ENCODE measurements around the gene PCDHA3.
A peak's percentile ranks its signal among the peaks of the same experiment; 100 is the strongest.
"Not testable (repeated sequence)": the region's sequence is repeated elsewhere in the genome, so short reads cannot be mapped to it uniquely, and the experiment has no call there.

Gene PCDHA3

DNA sequence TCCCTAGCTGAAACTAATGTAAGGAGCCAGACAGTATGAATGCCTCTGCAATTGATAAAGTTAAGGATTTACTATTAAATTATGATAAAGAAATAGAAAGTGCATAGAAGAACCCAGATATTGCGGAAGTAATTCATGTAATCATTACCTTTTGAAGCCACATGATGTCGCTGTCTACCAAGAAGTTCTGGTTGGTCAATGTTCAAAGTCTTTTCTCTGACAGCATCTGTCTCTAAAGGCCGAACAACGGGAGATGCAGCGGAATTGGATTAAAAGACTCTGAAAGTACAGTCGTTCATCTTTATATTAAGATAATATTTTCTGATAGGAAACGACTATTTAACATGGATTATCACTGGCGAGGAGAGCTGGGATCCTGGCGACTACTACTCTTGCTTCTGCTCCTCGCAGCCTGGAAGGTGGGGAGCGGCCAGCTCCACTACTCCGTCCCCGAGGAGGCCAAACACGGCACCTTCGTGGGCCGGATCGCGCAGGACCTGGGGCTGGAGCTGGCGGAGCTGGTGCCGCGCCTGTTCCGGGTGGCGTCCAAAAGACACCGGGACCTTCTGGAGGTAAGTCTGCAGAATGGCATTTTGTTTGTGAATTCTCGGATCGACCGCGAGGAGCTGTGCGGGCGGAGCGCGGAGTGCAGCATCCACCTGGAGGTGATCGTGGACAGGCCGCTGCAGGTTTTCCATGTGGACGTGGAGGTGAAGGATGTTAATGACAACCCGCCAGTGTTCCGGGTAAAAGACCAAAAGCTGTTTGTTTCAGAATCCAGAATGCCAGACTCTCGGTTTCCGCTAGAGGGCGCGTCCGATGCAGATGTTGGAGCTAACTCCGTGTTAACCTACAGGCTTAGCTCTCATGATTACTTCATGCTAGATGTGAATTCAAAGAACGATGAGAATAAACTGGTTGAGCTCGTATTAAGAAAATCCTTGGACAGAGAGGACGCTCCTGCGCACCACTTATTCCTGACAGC is 40.4 kb downstream of the PCDHA3 start, which contains the start of gene PCDHA8:
PCDHA8 (plus strand) TSS at position 210 of the 985 bp plus-strand sequence; CDS start at position 345, 135 bp downstream.
- no peak within 1 kb of the TSS for H3K4me3 ChIP-seq (ENCODE audit: control insufficient read depth, low read depth, low read length)
- TF ChIP-seq, protein P1, sequence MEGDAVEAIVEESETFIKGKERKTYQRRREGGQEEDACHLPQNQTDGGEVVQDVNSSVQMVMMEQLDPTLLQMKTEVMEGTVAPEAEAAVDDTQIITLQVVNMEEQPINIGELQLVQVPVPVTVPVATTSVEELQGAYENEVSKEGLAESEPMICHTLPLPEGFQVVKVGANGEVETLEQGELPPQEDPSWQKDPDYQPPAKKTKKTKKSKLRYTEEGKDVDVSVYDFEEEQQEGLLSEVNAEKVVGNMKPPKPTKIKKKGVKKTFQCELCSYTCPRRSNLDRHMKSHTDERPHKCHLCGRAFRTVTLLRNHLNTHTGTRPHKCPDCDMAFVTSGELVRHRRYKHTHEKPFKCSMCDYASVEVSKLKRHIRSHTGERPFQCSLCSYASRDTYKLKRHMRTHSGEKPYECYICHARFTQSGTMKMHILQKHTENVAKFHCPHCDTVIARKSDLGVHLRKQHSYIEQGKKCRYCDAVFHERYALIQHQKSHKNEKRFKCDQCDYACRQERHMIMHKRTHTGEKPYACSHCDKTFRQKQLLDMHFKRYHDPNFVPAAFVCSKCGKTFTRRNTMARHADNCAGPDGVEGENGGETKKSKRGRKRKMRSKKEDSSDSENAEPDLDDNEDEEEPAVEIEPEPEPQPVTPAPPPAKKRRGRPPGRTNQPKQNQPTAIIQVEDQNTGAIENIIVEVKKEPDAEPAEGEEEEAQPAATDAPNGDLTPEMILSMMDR (conservative IDR thresholded peaks at IDR 0.05; ENCODE audit: control insufficient read depth, insufficient read depth, low read depth, low read length): peak; percentile 31
- DNase-seq (ENCODE audit: low read depth): no peak

DNA sequence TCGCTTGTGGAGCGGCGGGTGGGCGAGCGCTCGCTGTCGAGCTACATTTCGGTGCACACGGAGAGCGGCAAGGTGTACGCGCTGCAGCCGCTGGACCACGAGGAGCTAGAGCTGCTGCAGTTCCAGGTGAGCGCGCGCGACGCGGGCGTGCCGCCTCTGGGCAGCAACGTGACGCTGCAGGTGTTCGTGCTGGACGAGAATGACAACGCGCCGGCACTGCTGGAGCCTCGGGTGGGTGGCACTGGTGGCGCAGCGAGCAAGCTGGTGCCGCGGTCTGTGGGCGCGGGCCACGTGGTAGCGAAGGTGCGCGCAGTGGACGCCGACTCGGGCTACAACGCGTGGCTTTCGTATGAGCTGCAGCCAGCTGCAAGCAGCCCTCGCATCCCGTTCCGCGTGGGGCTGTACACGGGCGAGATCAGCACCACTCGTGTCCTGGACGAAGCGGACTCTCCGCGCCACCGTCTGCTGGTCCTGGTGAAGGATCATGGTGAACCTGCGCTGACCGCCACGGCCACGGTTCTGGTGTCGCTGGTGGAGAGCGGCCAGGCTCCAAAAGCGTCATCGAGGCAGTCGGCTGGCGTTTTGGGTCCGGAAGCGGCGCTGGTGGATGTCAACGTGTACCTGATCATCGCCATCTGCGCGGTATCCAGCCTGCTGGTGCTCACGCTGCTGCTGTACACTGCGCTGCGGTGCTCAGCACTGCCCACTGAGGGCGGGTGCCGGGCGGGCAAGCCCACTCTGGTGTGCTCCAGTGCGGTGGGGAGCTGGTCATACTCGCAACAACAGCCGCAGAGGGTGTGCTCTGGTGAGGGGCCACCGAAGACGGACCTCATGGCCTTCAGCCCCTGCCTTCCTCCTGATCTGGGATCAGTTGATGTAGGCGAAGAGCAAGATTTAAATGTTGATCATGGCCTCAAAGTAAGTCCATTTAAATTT is 42.2 kb downstream of the PCDHA3 start:
- no peak for DNase-seq (ENCODE audit: low read depth)
- TF ChIP-seq, protein P1 (conservative IDR thresholded peaks at IDR 0.05; ENCODE audit: control insufficient read depth, insufficient read depth, low read depth, low read length): no peak
- no peak overlapping the region for H3K4me3 ChIP-seq (ENCODE audit: control insufficient read depth, low read depth, low read length)

DNA sequence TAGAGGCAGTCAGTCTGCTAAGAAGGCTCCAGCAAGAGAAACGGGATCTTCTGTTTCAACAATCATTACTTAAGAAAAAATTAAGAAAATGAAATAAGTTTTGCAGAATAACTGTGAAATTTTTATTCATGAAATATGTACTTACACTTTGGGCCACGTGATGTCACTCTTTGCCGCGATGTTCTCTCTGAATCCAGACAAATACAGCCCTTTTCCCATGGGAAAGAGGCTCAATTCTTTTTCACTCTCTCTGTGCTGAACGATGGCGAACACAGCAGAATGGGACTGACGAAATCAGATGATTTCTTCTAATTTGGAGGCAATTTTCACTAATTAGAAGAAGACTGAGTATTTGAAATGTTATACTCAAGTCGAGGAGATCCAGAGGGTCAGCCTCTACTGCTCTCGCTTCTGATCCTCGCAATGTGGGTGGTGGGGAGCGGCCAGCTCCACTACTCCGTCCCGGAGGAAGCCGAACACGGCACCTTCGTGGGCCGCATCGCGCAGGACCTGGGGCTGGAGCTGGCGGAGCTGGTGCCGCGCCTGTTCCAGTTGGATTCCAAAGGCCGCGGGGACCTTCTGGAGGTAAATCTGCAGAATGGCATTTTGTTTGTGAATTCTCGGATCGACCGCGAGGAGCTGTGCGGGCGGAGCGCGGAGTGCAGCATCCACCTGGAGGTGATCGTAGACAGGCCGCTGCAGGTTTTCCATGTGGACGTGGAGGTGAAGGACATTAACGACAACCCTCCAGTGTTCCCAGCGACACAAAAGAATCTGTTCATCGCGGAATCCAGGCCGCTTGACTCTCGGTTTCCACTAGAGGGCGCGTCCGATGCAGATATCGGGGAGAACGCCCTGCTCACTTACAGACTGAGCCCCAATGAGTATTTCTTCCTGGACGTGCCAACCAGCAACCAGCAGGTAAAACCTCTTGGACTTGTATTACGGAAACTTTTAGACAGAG is 47.6 kb downstream of the PCDHA3 start, which contains the start of gene PCDHA9:
PCDHA9 (plus strand) TSS at position 244 of the 964 bp plus-strand sequence; CDS start at position 358, 114 bp downstream.
- not testable (repeated sequence) for H3K4me3 ChIP-seq (ENCODE audit: control insufficient read depth, low read depth, low read length); DNase-seq (ENCODE audit: low read depth)

DNA sequence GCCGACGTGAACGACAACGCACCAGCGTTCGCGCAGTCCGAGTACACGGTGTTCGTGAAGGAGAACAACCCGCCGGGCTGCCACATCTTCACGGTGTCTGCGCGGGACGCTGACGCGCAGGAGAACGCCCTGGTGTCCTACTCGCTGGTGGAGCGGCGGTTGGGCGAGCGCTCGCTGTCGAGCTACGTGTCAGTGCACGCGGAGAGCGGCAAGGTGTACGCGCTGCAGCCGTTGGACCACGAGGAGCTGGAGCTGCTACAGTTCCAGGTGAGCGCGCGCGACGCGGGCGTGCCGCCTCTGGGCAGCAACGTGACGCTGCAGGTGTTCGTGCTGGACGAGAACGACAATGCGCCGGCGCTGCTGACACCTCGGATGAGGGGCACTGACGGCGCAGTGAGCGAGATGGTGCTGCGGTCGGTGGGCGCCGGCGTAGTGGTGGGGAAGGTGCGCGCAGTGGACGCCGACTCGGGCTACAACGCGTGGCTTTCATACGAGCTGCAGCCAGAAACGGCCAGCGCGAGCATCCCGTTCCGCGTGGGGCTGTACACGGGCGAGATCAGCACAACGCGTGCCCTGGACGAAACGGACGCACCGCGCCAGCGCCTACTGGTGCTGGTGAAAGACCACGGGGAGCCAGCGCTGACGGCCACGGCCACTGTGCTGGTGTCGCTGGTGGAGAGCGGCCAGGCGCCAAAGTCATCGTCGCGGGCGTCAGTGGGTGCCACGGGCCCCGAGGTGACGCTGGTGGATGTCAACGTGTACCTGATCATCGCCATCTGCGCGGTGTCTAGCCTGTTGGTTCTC is 49.2 kb downstream of the PCDHA3 start:
- DNase-seq (ENCODE audit: low read depth); H3K4me3 ChIP-seq (ENCODE audit: control insufficient read depth, low read depth, low read length): not testable (repeated sequence)
